ENCODE results near the gene MYO6.

The MYO6 gene

DNA sequence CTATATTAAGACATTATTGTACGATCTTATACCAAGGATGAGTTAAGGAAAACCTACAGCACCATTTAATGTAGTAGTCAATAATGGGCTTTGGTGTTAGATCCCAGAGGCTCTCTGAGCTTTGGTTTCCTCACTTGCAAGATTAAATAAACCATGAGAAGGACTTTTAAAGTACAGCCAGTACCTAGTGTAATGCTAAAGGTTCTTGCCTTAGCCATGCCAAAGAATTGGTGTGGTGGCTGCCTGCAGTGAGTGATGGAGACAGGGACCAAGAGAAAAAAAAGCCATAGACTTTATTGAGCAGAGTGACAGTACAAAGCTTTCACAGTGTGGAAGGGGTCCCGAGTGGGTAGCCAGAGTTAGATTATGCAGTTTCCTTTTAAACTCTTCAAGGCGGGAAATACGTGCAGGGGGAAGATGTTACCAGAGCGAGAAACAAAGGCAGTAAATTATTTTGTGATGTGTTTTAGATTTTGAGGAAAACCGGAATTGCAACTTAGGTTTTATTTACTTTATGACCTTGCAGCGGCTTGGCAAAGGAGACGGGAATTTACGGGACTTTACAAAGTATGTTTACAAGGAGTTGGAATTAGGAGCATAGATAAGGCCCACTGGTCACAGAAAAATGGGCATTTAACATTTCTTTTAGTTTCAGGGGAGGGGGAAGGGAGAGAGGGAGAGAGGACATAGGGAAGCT is 100.4 kb downstream of the MYO6 start:
- TF ChIP-seq POLR2AphosphoS5 (IDR thresholded peaks at IDR 0.05; ENCODE audit: borderline replicate concordance, low read depth, low read length), result no peak
- no peak for TF ChIP-seq EZH2 (IDR thresholded peaks at IDR 0.05)
- no peak for TF ChIP-seq FOXP2 (optimal IDR thresholded peaks at IDR 0.05; ENCODE audit: control extremely low read depth, extremely low read length, insufficient read depth)
- Histone ChIP-seq H3K4me3 (peak overlapping the region; percentile 67), H3K36me3 (ENCODE audit: insufficient read depth, low read length) (no peaks in the 10 kb centered on the region), H3K9ac (ENCODE audit: insufficient read length) (no peak overlapping the region), H3K27ac (peak overlapping the region; percentile 60), H3K9me3 (ENCODE audit: low read depth, low read length) (no peaks in the 10 kb centered on the region)
- no peak for DNase-seq (ENCODE audit: low read depth, low spot score)

DNA sequence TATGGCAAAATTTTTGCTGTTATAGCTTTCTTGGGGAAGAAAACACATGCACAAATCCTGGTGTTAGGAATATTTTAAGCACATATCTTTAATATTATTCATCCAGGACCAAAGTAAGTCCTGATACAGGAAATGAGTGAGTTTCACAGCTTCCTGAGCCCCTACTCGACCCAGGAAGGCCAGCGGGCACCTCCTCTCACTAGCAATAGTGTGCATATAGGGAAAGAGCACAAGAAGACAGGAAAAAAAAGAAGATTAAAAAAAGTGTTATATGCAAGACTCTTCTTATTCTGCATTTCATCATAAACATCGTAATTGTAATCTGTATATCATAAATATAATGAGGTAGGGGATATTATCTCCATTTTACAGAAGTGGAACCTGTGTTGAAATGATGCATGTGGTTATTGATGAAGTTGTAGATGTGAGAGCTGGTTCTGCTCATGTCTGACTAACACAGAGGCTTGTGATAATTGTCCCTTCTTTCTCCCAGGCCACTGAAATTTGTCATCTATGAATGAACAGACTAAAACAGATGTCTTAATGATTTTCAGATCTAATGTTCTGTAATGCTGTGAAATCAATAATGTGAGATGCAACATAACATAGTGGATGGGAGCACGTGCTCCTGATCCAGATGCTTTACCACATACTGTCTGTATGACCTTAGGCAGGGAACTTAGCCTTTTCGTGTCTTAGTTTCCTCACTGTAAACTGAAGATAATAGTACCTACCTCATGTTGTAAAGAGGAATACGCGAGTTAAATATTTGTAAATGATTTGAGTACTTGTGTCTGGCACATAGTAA is 101.2 kb downstream of the MYO6 start:
- Histone ChIP-seq H3K4me3 (peak overlapping the region; percentile 67), H3K9ac (ENCODE audit: insufficient read length) (no peak overlapping the region), H3K36me3 (ENCODE audit: insufficient read depth, low read length) (no peaks in the 10 kb centered on the region), H3K27ac (peak overlapping the region; percentile 60), H3K9me3 (ENCODE audit: low read depth, low read length) (no peaks in the 10 kb centered on the region)
- TF ChIP-seq FOXP2 (optimal IDR thresholded peaks at IDR 0.05; ENCODE audit: control extremely low read depth, extremely low read length, insufficient read depth), result no peak
- TF ChIP-seq POLR2AphosphoS5 (IDR thresholded peaks at IDR 0.05; ENCODE audit: borderline replicate concordance, low read depth, low read length), result no peak
- TF ChIP-seq EZH2 (IDR thresholded peaks at IDR 0.05), result no peak
- DNase-seq (ENCODE audit: low read depth, low spot score), result peak; percentile 20

DNA sequence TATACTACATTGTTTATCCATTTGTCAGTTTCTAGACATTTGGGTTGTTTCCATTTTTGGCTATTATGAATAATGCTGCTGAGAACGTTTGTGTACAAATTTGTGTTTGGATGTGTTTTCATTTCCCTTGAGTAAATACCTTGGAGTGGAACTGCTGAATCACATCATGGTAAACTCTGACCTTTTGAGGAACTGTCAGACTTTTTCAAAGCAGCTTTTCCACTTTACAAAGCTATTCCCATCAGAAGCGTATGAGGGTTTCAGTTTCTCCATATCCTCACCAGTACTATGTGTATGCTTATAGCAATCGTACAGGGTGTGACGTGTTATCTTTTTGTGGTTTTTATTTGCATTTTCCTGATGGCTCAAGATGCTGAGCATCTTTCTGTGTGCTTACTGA is 103.7 kb downstream of the MYO6 start:
- TF ChIP-seq EZH2 (IDR thresholded peaks at IDR 0.05) (no peak), POLR2AphosphoS5 (IDR thresholded peaks at IDR 0.05; ENCODE audit: borderline replicate concordance, low read depth, low read length) (no peak), FOXP2 (optimal IDR thresholded peaks at IDR 0.05; ENCODE audit: control extremely low read depth, extremely low read length, insufficient read depth) (no peak)
- no peaks in the 10 kb centered on the region for H3K36me3 ChIP-seq (ENCODE audit: insufficient read depth, low read length)
- no peak overlapping the region for H3K27ac ChIP-seq
- no peak overlapping the region for H3K4me3 ChIP-seq
- DNase-seq (ENCODE audit: low read depth, low spot score), result no peak
- no peaks in the 10 kb centered on the region for H3K9me3 ChIP-seq (ENCODE audit: low read depth, low read length)
- no peak overlapping the region for H3K9ac ChIP-seq (ENCODE audit: insufficient read length)

DNA sequence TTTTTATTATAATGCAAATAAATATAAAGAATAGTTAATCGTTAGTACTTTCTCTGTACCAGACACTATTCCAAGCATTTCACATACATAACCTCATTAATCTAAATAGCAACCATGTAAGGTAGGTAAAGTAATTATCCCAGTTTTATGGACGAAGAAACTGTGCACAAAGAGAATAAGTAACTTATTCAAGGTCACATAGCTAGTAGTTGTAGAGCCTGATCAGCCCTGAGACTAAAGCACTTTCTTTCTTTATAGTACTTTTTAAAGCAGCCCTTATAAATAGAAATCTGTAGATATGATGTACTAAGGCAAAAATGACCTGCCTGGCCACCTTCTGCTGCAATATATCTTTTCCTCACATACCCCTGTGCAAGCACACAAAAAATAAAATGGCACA is 104.8 kb downstream of the MYO6 start:
- no peak overlapping the region for H3K9ac ChIP-seq (ENCODE audit: insufficient read length)
- no peak overlapping the region for H3K4me3 ChIP-seq
- H3K27ac ChIP-seq, result no peak overlapping the region
- TF ChIP-seq POLR2AphosphoS5 (IDR thresholded peaks at IDR 0.05; ENCODE audit: borderline replicate concordance, low read depth, low read length) (no peak), EZH2 (IDR thresholded peaks at IDR 0.05) (no peak), FOXP2 (optimal IDR thresholded peaks at IDR 0.05; ENCODE audit: control extremely low read depth, extremely low read length, insufficient read depth) (no peak)
- no peak for DNase-seq (ENCODE audit: low read depth, low spot score)
- H3K9me3 ChIP-seq (ENCODE audit: low read depth, low read length), result no peaks in the 10 kb centered on the region
- H3K36me3 ChIP-seq (ENCODE audit: insufficient read depth, low read length), result no peaks in the 10 kb centered on the region

DNA sequence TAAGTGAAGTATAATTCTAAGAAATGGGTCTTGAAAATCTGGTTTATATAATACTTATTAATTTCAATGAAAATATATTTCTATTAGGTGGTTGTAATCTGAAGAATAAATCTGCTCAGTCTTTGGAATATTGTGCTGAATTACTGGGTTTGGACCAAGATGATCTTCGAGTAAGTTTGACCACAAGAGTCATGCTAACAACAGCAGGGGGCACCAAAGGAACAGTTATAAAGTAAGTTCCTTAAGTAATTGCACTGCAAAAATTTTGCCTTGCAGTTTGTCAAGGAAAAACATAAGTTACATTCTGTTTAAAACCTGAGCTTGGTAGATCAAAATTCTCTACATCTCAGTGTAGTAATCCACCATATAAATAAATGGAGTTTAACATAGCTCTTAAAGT is 106.0 kb downstream of the MYO6 start:
- TF ChIP-seq FOXP2 (optimal IDR thresholded peaks at IDR 0.05; ENCODE audit: control extremely low read depth, extremely low read length, insufficient read depth) (no peak), POLR2AphosphoS5 (IDR thresholded peaks at IDR 0.05; ENCODE audit: borderline replicate concordance, low read depth, low read length) (no peak), EZH2 (IDR thresholded peaks at IDR 0.05) (no peak)
- Histone ChIP-seq H3K4me3 (no peak overlapping the region), H3K36me3 (ENCODE audit: insufficient read depth, low read length) (no peaks in the 10 kb centered on the region), H3K9ac (ENCODE audit: insufficient read length) (no peak overlapping the region), H3K27ac (no peak overlapping the region), H3K9me3 (ENCODE audit: low read depth, low read length) (no peaks in the 10 kb centered on the region)
- peak; percentile 67 for DNase-seq (ENCODE audit: low read depth, low spot score)

DNA sequence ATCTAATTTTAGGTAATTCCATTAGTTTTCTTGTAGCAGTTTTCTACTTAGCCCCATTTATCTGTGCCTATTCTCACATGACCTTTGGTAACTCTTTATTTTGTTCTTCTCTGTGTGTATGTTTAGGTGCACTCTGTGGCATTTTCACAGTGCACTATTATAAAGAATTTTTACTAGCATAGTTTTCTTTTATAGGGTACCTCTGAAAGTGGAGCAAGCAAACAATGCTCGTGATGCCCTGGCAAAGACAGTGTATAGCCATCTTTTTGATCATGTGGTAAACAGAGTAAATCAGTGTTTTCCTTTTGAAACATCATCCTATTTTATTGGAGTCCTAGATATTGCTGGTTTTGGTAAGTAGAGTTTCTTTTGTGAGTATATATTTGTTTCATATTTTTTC is 107.9 kb downstream of the MYO6 start:
- no peak for TF ChIP-seq EZH2 (IDR thresholded peaks at IDR 0.05)
- TF ChIP-seq POLR2AphosphoS5 (IDR thresholded peaks at IDR 0.05; ENCODE audit: borderline replicate concordance, low read depth, low read length), result no peak
- TF ChIP-seq FOXP2 (optimal IDR thresholded peaks at IDR 0.05; ENCODE audit: control extremely low read depth, extremely low read length, insufficient read depth), result no peak
- no peak overlapping the region for H3K4me3 ChIP-seq
- H3K36me3 ChIP-seq (ENCODE audit: insufficient read depth, low read length), result no peaks in the 10 kb centered on the region
- no peak for DNase-seq (ENCODE audit: low read depth, low spot score)
- H3K9me3 ChIP-seq (ENCODE audit: low read depth, low read length), result no peaks in the 10 kb centered on the region
- H3K27ac ChIP-seq, result no peak overlapping the region
- no peak overlapping the region for H3K9ac ChIP-seq (ENCODE audit: insufficient read length)

DNA sequence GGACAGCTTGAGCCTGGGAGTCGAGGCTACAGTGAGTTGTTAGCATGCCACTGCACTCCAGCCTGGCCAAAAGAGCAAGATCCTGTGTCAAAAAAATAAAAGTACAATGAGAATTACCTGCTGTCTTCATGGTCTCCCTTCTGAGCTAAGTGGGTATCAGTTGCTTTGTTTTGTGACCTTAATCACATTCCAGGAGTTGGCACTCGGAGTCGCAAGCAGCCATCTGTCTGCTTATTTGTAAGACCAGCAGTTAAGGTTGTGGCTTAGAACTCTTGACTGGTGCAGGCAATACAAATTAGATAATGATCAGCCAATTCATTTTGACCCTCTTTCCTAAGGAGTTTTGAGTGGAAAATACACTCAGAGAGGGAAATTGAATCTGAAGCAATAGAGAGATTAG is 114.0 kb downstream of the MYO6 start:
- Histone ChIP-seq H3K36me3 (ENCODE audit: insufficient read depth, low read length) (no peaks in the 10 kb centered on the region), H3K9ac (ENCODE audit: insufficient read length) (no peak overlapping the region), H3K9me3 (ENCODE audit: low read depth, low read length) (no peaks in the 10 kb centered on the region), H3K27ac (no peak overlapping the region), H3K4me3 (no peak overlapping the region)
- DNase-seq (ENCODE audit: low read depth, low spot score), result no peak
- TF ChIP-seq EZH2 (IDR thresholded peaks at IDR 0.05) (no peak), POLR2AphosphoS5 (IDR thresholded peaks at IDR 0.05; ENCODE audit: borderline replicate concordance, low read depth, low read length) (no peak)

DNA sequence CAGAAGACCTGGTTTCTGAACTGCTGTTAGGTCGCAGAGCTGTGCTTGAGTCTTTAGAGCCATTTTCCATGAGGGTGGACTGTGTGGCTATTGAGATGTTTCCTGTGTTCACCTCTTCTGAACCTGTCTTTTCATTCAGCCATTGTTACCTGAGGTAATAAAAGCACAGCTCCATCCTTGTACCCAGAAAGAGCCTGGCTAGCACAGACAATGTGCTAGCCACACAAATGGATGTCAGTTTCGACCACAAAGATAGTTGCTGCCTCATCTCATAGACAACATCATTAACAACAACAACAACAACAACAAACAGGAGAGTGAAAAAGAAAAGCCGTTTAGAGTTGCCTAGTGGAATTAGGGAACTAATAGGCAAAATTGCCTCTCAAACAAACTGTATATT is 114.7 kb downstream of the MYO6 start:
- H3K36me3 ChIP-seq (ENCODE audit: insufficient read depth, low read length), result no peaks in the 10 kb centered on the region
- H3K9ac ChIP-seq (ENCODE audit: insufficient read length), result no peak overlapping the region
- H3K27ac ChIP-seq, result no peak overlapping the region
- no peak overlapping the region for H3K4me3 ChIP-seq
- no peak for DNase-seq (ENCODE audit: low read depth, low spot score)
- no peak for TF ChIP-seq EZH2 (IDR thresholded peaks at IDR 0.05)
- no peak for TF ChIP-seq POLR2AphosphoS5 (IDR thresholded peaks at IDR 0.05; ENCODE audit: borderline replicate concordance, low read depth, low read length)
- TF ChIP-seq FOXP2 (optimal IDR thresholded peaks at IDR 0.05; ENCODE audit: control extremely low read depth, extremely low read length, insufficient read depth), result no peak
- no peaks in the 10 kb centered on the region for H3K9me3 ChIP-seq (ENCODE audit: low read depth, low read length)

Measured in SK-N-MC (cell line).